OCI-LY1 (cell line): ENCODE data around the gene TMEM18.

Experiments
- EZH2 ChIP-seq: fragments of 200-600 bp; sonication (generic), shearing (Covaris generic); IDR thresholded peaks from 2 replicates; pipeline ENCODE4 v1.8.0; 2017; ENCODE audit warnings: borderline replicate concordance, mixed run types, mild to moderate bottlenecking, antibody characterized with exemption, low read length, moderate library complexity, mixed read lengths
- TF ChIP-seq, protein P1 (sequence below): fragments of 200-600 bp; sonication (generic), shearing (Covaris generic); IDR thresholded peaks from 2 replicates; pipeline ENCODE4 v1.5.1; 2017; ENCODE audit warnings: mild to moderate bottlenecking, antibody characterized with exemption, low read length, moderate library complexity, mixed read lengths

DNA sequence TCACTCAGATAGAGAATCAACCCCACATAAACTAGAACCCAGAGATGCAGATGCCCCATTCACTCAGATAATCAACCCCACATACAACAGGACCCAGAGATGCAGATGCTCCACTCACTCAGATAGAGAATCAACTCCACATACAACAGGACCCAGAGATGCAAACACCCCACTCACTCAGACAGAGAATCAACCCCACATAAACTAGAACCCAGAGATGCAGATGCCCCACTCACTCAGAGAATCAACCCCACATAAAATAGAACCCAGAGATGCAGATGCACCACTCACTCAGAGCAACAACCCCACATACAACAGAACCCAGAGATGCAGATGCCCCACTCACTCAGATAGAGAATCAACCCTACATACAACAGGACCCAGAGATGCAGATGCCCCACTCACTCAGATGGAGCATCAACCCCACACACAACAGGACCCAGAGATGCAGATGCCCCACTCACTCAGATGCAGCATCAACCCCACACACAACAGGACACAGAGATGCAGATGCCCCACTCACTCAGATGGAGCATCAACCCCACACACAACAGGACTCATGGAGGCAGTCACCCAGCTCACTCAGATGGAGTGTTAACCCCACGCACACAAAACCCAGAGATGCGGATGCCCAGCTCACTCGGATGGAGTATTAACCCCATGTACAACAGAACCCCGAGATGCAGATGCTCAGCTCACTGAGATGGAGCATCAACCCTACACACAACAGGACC, 11.7 kb downstream of the TMEM18 start:
- TF ChIP-seq, protein P1, sequence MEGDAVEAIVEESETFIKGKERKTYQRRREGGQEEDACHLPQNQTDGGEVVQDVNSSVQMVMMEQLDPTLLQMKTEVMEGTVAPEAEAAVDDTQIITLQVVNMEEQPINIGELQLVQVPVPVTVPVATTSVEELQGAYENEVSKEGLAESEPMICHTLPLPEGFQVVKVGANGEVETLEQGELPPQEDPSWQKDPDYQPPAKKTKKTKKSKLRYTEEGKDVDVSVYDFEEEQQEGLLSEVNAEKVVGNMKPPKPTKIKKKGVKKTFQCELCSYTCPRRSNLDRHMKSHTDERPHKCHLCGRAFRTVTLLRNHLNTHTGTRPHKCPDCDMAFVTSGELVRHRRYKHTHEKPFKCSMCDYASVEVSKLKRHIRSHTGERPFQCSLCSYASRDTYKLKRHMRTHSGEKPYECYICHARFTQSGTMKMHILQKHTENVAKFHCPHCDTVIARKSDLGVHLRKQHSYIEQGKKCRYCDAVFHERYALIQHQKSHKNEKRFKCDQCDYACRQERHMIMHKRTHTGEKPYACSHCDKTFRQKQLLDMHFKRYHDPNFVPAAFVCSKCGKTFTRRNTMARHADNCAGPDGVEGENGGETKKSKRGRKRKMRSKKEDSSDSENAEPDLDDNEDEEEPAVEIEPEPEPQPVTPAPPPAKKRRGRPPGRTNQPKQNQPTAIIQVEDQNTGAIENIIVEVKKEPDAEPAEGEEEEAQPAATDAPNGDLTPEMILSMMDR, result no peak
- TF ChIP-seq EZH2, result no peak
